Activated naive CD4-positive, alpha-beta T cell treated with anti-CD3 and anti-CD28 coated beads, Interleukin-2, amount 50 U/mL, for 24 hours (primary cell): ENCODE results near the gene PRKAR1A.

ENCODE experiments used
- H3K27ac Mint-ChIP-seq: one replicate; pipeline ENCODE4 v1.8.0; 2021; ENCODE audit warnings: mild to moderate bottlenecking, mixed read lengths
- H3K27me3 Mint-ChIP-seq: one replicate; pipeline ENCODE4 v1.8.0; 2021; ENCODE audit warnings: mixed read lengths
- H3K36me3 Mint-ChIP-seq: one replicate; pipeline ENCODE4 v1.8.0; 2021; ENCODE audit warnings: mixed read lengths
- H3K4me1 Mint-ChIP-seq: one replicate; pipeline ENCODE4 v1.8.0; 2021; ENCODE audit warnings: mixed read lengths
- H3K4me3 Mint-ChIP-seq: one replicate; pipeline ENCODE4 v1.8.0; 2021; ENCODE audit warnings: mild to moderate bottlenecking, mixed read lengths
- H3K9me3 Mint-ChIP-seq: one replicate; pipeline ENCODE4 v1.8.0; 2021; ENCODE audit warnings: mixed read lengths

PRKAR1A gene

DNA sequence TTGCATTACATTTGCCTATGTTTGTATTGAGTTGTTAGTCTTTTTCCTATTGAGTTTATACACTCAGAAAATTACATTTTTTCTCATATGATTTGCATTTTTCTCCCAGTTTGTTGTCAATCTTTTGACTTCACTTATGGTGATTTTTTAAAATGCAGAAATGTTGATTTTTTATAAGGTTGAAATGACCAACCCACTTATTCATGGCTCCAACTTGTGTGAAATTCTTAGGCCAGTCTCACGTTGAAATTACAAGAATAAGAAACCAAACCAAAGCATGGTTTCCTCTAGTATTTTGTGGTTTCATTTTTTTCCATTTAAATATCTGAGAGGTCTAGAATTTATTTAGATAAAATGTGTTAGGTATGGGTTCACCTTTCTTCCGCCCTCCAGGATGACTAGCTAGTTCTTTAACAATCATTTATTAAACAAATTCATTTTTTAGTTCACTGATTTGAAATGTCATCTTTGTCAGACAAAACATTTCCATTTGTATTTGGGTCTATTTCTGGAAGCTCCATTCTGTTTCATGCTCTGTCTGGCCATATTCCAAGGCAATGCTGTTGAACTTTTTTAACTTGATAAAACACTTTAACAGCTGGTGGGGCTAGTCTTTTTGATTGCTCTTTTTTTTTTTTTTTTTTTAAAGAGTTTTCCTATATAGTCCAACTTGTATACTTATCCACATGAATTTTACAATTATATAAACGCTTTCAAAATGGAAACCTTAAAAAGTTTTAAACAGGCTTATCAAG is 48.9 kb downstream of the PRKAR1A start:
- Mint-ChIP-seq H3K4me1 (no peaks in the 10 kb centered on the region), H3K27me3 (no peaks in the 10 kb centered on the region), H3K27ac (no peak overlapping the region), H3K36me3 (peaks cover 3% of the 10 kb centered on the region), H3K9me3 (no peaks in the 10 kb centered on the region), H3K4me3 (no peak overlapping the region)

GRCh38 chr17:68562736-68563135 is 50.5 kb downstream of the PRKAR1A start:
- Mint-ChIP-seq H3K4me1 (no peaks in the 10 kb centered on the region), H3K36me3 (peaks cover 3% of the 10 kb centered on the region), H3K9me3 (no peaks in the 10 kb centered on the region), H3K27ac (no peak overlapping the region), H3K4me3 (no peak overlapping the region), H3K27me3 (no peaks in the 10 kb centered on the region)

DNA sequence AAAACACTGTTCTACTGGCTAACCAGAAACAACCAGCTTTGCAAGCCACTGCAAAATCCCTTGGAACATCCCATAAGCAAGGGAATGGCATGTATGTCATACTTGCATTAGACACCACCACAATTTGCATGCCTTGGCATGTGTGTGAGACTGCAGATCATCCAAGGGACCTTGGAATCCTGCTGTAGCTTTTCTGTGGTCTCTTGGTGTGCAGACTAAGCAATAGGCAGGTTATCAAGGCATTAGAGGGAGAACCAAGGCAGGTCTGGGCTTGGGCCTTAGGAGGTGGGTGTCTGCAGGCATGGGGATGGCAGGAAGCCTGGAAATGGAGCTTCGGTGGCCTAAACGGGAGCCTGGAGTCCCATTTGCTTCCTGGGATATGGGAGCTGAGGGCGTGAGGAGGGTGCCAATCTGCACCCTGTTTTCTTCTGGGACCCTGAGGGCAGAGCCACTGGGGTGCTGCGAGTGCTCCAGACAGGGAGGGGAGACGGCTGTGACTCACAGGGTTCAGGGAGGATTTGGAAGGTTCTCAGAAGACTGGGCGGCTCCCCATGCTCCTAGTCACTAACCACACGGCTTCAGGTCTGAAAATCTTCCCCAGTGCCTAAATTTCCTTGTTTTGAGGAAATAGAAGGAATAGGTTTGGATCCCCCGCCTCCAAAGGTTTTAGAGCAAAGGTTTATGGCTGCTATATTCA is 52.3 kb downstream of the PRKAR1A start:
- no peaks in the 10 kb centered on the region for H3K9me3 Mint-ChIP-seq
- no peak overlapping the region for H3K4me3 Mint-ChIP-seq
- H3K36me3 Mint-ChIP-seq: peaks cover 3% of the 10 kb centered on the region
- no peaks in the 10 kb centered on the region for H3K27me3 Mint-ChIP-seq
- no peaks in the 10 kb centered on the region for H3K4me1 Mint-ChIP-seq
- H3K27ac Mint-ChIP-seq: no peak overlapping the region

DNA sequence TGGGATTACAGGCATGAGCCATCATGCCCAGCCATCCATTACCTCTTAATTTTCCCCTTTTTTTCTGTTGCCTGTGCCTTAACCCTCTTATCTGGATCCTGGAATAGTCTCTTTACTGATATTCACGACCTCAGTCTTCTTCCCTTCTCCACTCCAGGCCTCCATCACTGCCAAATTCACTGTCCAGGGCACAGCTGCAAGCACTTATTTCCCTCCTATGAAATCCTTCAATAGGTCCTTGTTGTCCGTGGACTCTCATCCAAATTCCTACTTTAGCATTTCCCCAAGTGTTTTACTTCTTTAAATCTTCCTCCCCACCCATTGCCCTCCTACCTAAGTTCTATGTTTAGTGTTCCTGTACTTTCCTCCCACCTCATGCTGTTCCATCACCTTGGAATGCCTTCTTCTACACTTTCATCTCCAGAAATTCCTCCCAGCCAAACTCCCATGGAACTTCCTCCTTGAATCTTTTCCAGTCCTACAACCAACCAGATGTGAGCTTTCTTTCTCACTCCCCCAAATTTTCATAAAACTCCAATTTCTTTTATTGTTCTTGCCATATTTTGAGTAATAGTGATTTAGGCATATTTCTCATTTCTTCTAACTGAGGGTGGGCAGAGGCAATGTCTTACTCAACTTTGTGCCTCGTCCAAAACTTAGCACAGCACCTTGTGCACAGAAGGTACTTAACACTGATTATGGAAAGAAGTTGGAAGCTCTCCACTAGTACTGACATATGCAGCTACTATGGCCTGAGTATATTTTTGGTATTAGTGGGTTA is 53.6 kb downstream of the PRKAR1A start:
- H3K9me3 Mint-ChIP-seq: no peaks in the 10 kb centered on the region
- no peaks in the 10 kb centered on the region for H3K4me1 Mint-ChIP-seq
- H3K27me3 Mint-ChIP-seq: no peaks in the 10 kb centered on the region
- no peak overlapping the region for H3K27ac Mint-ChIP-seq
- H3K4me3 Mint-ChIP-seq: no peak overlapping the region
- no peaks in the 10 kb centered on the region for H3K36me3 Mint-ChIP-seq

DNA sequence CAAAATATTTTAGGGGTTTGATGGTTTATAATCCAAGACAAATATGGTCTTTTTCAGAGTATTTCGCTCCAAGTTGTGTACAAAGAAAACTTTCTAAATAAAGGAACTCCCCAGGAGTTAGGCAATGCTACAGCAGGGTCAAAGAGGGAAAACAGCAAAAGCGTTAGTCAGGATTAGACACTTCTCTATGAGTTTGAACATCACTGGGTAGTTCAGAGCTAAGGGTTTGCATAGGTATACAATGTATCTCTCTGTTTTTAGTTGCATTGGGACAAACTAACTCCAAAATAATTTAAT is 54.2 kb downstream of the PRKAR1A start:
- Mint-ChIP-seq H3K4me3 (no peak overlapping the region), H3K9me3 (no peaks in the 10 kb centered on the region), H3K27ac (no peak overlapping the region), H3K27me3 (no peaks in the 10 kb centered on the region), H3K4me1 (no peaks in the 10 kb centered on the region), H3K36me3 (no peaks in the 10 kb centered on the region)

DNA sequence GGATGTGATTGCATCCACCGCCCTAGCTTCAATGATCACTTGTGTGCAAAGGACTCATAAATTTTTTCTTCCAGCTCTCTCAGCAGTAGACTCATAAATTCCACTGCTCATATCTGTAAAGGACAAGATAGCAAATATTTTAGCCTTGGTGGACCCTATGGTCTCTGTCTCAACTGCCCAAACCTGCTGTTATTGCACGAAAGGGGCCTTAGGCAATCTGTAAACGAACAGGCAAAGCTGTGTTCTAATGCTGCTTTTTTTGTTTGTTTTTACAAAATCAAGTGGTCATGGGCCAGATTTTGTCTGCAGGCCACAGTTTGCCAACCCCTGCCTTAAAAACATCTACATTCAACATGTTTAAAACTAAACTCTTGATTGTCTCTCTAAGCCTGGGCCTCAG is 54.8 kb downstream of the PRKAR1A start:
- H3K27ac Mint-ChIP-seq: no peak overlapping the region
- no peaks in the 10 kb centered on the region for H3K27me3 Mint-ChIP-seq
- no peaks in the 10 kb centered on the region for H3K9me3 Mint-ChIP-seq
- no peaks in the 10 kb centered on the region for H3K36me3 Mint-ChIP-seq
- H3K4me3 Mint-ChIP-seq: no peak overlapping the region
- H3K4me1 Mint-ChIP-seq: no peaks in the 10 kb centered on the region

DNA sequence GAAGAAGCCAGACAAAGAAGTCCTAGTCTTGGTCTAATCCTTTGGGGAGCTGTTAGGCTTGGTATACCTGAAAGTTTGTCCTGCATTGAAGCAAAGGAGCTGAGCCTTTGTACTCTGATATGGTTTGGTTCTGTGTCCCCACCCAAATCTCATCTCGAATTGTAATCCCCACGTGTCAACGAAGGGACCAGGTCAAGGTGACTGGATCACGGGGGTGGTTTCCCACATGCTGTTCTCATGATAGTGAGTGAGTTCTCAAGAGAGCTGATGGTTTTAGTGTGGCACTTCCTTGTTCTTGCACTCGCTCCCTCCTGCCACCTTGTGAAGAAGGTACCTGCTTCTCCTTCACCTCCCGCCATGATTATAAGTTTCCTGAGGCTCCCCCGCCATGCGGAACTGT is 55.4 kb downstream of the PRKAR1A start:
- H3K27me3 Mint-ChIP-seq: no peaks in the 10 kb centered on the region
- H3K9me3 Mint-ChIP-seq: no peaks in the 10 kb centered on the region
- no peak overlapping the region for H3K27ac Mint-ChIP-seq
- H3K36me3 Mint-ChIP-seq: no peaks in the 10 kb centered on the region
- no peaks in the 10 kb centered on the region for H3K4me1 Mint-ChIP-seq
- no peak overlapping the region for H3K4me3 Mint-ChIP-seq

DNA sequence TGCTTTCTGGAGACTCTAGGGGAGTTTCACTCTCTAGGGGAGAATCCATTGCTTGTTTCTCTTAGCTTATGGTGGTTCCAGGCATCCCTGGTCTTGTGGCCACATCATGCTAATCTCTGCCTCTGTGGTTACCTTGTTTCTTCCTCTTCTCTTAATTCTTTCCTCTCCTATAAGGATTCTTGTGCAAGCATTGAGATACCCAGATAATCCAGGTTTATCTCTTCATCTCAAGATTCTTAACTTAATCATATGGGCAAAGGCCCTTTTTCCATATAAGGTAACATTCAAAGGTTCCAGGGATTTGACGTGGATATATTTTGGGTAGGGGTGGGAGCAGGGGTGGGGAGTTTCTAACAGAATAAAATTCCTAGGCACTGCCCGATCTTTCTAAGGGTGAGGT is 56.4 kb downstream of the PRKAR1A start:
- no peak overlapping the region for H3K27ac Mint-ChIP-seq
- no peaks in the 10 kb centered on the region for H3K4me1 Mint-ChIP-seq
- H3K9me3 Mint-ChIP-seq: no peaks in the 10 kb centered on the region
- no peaks in the 10 kb centered on the region for H3K27me3 Mint-ChIP-seq
- no peaks in the 10 kb centered on the region for H3K36me3 Mint-ChIP-seq
- no peak overlapping the region for H3K4me3 Mint-ChIP-seq

- Mint-ChIP-seq H3K27me3 (no peaks in the 10 kb centered on the region), H3K4me3 (no peak overlapping the region), H3K36me3 (no peaks in the 10 kb centered on the region), H3K27ac (no peak overlapping the region), H3K4me1 (no peaks in the 10 kb centered on the region), H3K9me3 (no peaks in the 10 kb centered on the region)
Observed at GRCh38 chr17:68569346-68569745, 57.1 kb downstream of the PRKAR1A start.

DNA sequence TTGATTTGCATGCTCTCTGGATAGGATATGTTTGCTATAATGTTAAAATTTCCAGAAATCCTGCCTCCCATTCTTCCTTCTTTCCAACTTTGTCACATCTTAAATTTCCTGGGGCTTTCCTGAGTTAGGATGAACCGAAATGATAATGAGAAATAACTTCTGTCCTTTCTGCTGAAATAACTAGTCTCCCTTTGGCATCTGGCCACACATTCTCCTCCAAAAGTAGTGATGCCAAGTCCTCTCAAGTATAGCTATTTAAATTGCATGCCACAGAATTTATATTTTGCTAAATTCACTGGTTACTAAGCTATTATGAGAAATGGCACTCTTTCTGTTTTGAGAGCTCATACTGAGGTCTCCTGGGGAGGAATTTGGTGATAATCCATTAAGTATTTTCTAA is 58.3 kb downstream of the PRKAR1A start:
- no peak overlapping the region for H3K4me3 Mint-ChIP-seq
- H3K4me1 Mint-ChIP-seq: no peaks in the 10 kb centered on the region
- H3K36me3 Mint-ChIP-seq: no peaks in the 10 kb centered on the region
- H3K27ac Mint-ChIP-seq: no peak overlapping the region
- no peaks in the 10 kb centered on the region for H3K27me3 Mint-ChIP-seq
- no peaks in the 10 kb centered on the region for H3K9me3 Mint-ChIP-seq

GRCh38 chr17:68572138-68572842 is 60.1 kb downstream of the PRKAR1A start:
- Mint-ChIP-seq H3K9me3 (no peaks in the 10 kb centered on the region), H3K4me3 (no peak overlapping the region), H3K27ac (no peak overlapping the region), H3K36me3 (no peaks in the 10 kb centered on the region), H3K4me1 (no peaks in the 10 kb centered on the region), H3K27me3 (no peaks in the 10 kb centered on the region)

DNA sequence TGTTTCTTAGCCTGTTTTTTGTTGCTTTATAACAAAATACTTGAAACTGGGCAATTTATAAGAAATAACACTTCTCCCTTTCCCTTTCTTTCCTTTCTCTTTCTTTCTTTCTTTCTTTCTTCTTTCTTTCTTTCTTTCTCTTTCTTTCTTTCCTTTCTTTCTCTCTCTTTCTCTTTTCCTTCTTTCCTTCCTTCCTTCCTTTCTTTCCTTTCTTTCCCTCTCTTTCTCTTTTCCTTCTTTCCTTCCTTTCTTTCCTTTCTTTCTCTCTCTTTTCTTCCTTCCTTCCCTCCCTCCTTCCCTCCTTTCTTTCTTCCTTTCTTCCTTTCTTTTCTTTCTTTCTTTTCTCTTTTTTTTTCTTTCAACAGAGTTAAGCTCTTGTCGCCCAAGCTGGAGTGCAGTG is 61.1 kb downstream of the PRKAR1A start:
- Mint-ChIP-seq H3K4me3 (no peak overlapping the region), H3K36me3 (no peaks in the 10 kb centered on the region), H3K9me3 (no peaks in the 10 kb centered on the region), H3K27ac (no peak overlapping the region), H3K4me1 (no peaks in the 10 kb centered on the region), H3K27me3 (no peaks in the 10 kb centered on the region)

- Mint-ChIP-seq H3K4me3 (no peak overlapping the region), H3K4me1 (no peaks in the 10 kb centered on the region), H3K27me3 (no peaks in the 10 kb centered on the region), H3K27ac (no peak overlapping the region), H3K9me3 (no peaks in the 10 kb centered on the region), H3K36me3 (no peaks in the 10 kb centered on the region)
Observed at GRCh38 chr17:68576137-68576536, 63.9 kb downstream of the PRKAR1A start.

- no peaks in the 10 kb centered on the region for H3K4me1 Mint-ChIP-seq
- no peak overlapping the region for H3K4me3 Mint-ChIP-seq
- H3K27me3 Mint-ChIP-seq: no peaks in the 10 kb centered on the region
- H3K36me3 Mint-ChIP-seq: no peaks in the 10 kb centered on the region
- no peak overlapping the region for H3K27ac Mint-ChIP-seq
- no peaks in the 10 kb centered on the region for H3K9me3 Mint-ChIP-seq
Observed at GRCh38 chr17:68576811-68577496, 64.7 kb downstream of the PRKAR1A start.

GRCh38 chr17:68577497-68577821 is 65.2 kb downstream of the PRKAR1A start:
- H3K27ac Mint-ChIP-seq: no peak overlapping the region
- no peaks in the 10 kb centered on the region for H3K27me3 Mint-ChIP-seq
- H3K36me3 Mint-ChIP-seq: no peaks in the 10 kb centered on the region
- no peak overlapping the region for H3K4me3 Mint-ChIP-seq
- H3K9me3 Mint-ChIP-seq: no peaks in the 10 kb centered on the region
- H3K4me1 Mint-ChIP-seq: no peaks in the 10 kb centered on the region
